HCT116 (cell line): ENCODE measurements around the gene ARHGAP11B.
"Not testable (repeated sequence)": the region's sequence is repeated elsewhere in the genome, so short reads cannot be mapped to it uniquely, and the experiment has no call there.

Experiments used
- ATAC-seq: fragments of 200-7000 bp; cut with Tn5 transposase; 2 replicates; pipeline ENCODE4 v1.9.1; 2020; ENCODE audit warnings: mild to moderate bottlenecking, moderate library complexity
- BruUV-seq: library from RNA; stranded (reverse); fragments of 400-500 nt; replicated peaks from 2 replicates; lab custom pipeline; 2021; lab: Mats Ljungman, UMichigan
- CTCF ChIA-PET: fragments of 300-600 bp; sonication (Branson Sonifier 250); formaldehyde crosslinking; loops from one replicate; lab custom pipeline; 2021; ENCODE audit warnings: antibody characterized with exemption; lab: Charles Lee
- POLR2A ChIA-PET: fragments of 300-600, 350-600 bp; sonication (Branson Sonifier 250); formaldehyde crosslinking; loops from one replicate; lab custom pipeline; 2021; ENCODE audit warnings: antibody characterized with exemption; lab: Charles Lee
- RAD21 ChIA-PET, 2 experiments: fragments of 300-600 bp; sonication (Branson Sonifier 250); formaldehyde crosslinking; loops; one replicate each; lab custom pipeline; 2023; ENCODE audit warnings: low total read pairs in 2 of 2; ENCODE audit not compliant: uncharacterized antibody in 2 of 2, unreplicated experiment in 2 of 2, low non-redundant PET in 1 of 2; lab: Charles Lee
- DNase-seq: peaks from one replicate; pipeline ENCODE4 v3.0.0-alpha.2; 2010; ENCODE audit warnings: low read depth, low spot score
- H2AFZ ChIP-seq: fragments of 200-600 bp; shearing (Covaris generic), sonication (generic); 2 replicates; pipeline ENCODE4 v1.6.1; 2017; ENCODE audit warnings: low read depth, mixed run types, mixed read lengths, antibody characterized with exemption, low read length; ENCODE audit not compliant: poor library complexity, severe bottlenecking
- H3K27ac ChIP-seq: 2 replicates; pipeline ENCODE4 v1.5.1; 2012; ENCODE audit warnings: low read depth, low read length
- H3K27me3 ChIP-seq: fragments of 200-600 bp; sonication (generic); 2 replicates; pipeline ENCODE4 v1.6.1; 2016; ENCODE audit warnings: mixed run types, low read length, mixed read lengths; ENCODE audit not compliant: insufficient read depth
- H3K36me3 ChIP-seq, 2 experiments: fragments of 200-500 bp in 1 of 2; fragments of 200-600 bp in 1 of 2; sonication (Bioruptor generic) in 1 of 2; sonication (generic) in 1 of 2; 2 replicates each; pipeline versions ENCODE4 v1.5.1 to v1.6.1; 2014 to 2016; ENCODE audit warnings: low read length in 2 of 2, inconsistent platforms in 1 of 2, mixed read lengths in 1 of 2, mixed run types in 1 of 2; ENCODE audit not compliant: insufficient read depth in 2 of 2, control insufficient read depth in 1 of 2
- H3K4me1 ChIP-seq, 2 experiments: fragments of 200-600 bp in 1 of 2; sonication (generic) in 1 of 2; 2 replicates each; pipeline versions ENCODE4 v1.5.1 to v1.6.1; 2012 to 2017; ENCODE audit warnings: low read length in 2 of 2, inconsistent platforms in 1 of 2, mild to moderate bottlenecking in 1 of 2, mixed read lengths in 1 of 2, mixed run types in 1 of 2, moderate library complexity in 1 of 2; ENCODE audit not compliant: insufficient read depth in 2 of 2, control insufficient read depth in 1 of 2
- H3K4me2 ChIP-seq: fragments of 200-600 bp; sonication (generic); 2 replicates; pipeline ENCODE4 v1.6.1; 2017; ENCODE audit warnings: mixed run types, low read length, mixed read lengths
- H3K4me3 ChIP-seq, 2 experiments: fragments of 200-600 bp in 1 of 2; sonication (generic) in 1 of 2; replicated peaks in 1 of 2; 2 replicates each; pipeline ENCODE4 v1.5.1; 2011 to 2016; ENCODE audit warnings: low read length in 2 of 2, control low read depth in 1 of 2, low read depth in 1 of 2, mild to moderate bottlenecking in 1 of 2, mixed read lengths in 1 of 2, mixed run types in 1 of 2
- H3K79me2 ChIP-seq: fragments of 200-600 bp; sonication (generic); 2 replicates; pipeline ENCODE4 v1.6.1; 2017; ENCODE audit warnings: mild to moderate bottlenecking, mixed run types, low read length, moderate library complexity, mixed read lengths; ENCODE audit not compliant: insufficient read depth
- H3K9ac ChIP-seq: fragments of 200-600 bp; sonication (generic); 2 replicates; pipeline ENCODE4 v1.6.1; 2016; ENCODE audit warnings: low read length, mixed read lengths
- H3K9me2 ChIP-seq: fragments of 200-600 bp; sonication (generic), shearing (Covaris generic); 2 replicates; pipeline ENCODE4 v1.6.1; 2017; ENCODE audit warnings: mixed run types, mild to moderate bottlenecking, moderate library complexity; ENCODE audit not compliant: insufficient read depth
- H3K9me3 ChIP-seq, 2 experiments: fragments of 200-500 bp in 1 of 2; fragments of 200-600 bp in 1 of 2; sonication (Bioruptor generic) in 1 of 2; sonication (generic) in 1 of 2; 2 replicates each; pipeline ENCODE4 v1.6.1; 2014 to 2017; ENCODE audit warnings: low read length in 2 of 2, mixed read lengths in 2 of 2, inconsistent platforms in 1 of 2, low read depth in 1 of 2, mild to moderate bottlenecking in 1 of 2, mixed run types in 1 of 2, moderate library complexity in 1 of 2; ENCODE audit not compliant: control insufficient read depth in 1 of 2, insufficient read depth in 1 of 2
- H4K20me1 ChIP-seq: fragments of 200-600 bp; sonication (generic), shearing (Covaris generic); 2 replicates; pipeline ENCODE4 v1.6.1; 2017; ENCODE audit warnings: mixed run types, mild to moderate bottlenecking, moderate library complexity; ENCODE audit not compliant: insufficient read depth
- SIN3A ChIP-seq: IDR thresholded peaks from 2 replicates; pipeline ENCODE4 v1.6.1; 2012; ENCODE audit warnings: low read depth
- intact Hi-C: fragments of 100-400 bp; cut with micrococcal nuclease; formaldehyde crosslinking; loops from 2 replicates; pipeline ENCODE4 v1.10.0; 2022

Gene ARHGAP11B

GRCh38 chr15:30626194-30626565, 252 bp downstream of the ARHGAP11B start:
- H2AFZ ChIP-seq, POLR2A ChIA-PET, H3K4me1 ChIP-seq, RAD21 ChIA-PET, H3K9me3 ChIP-seq, DNase-seq, H3K27me3 ChIP-seq, intact Hi-C loops, ATAC-seq, BruUV-seq, H4K20me1 ChIP-seq, H3K36me3 ChIP-seq, H3K9me2 ChIP-seq: not testable (repeated sequence)
- peak; percentile 23; the same call in 1 of the 2 replicates for TF ChIP-seq SIN3A
- Histone ChIP-seq H3K9ac (peak overlapping the region; percentile 85), H3K4me2 (peak overlapping the region; percentile 73), H3K4me3 (peak overlapping the region; percentile 65 to 79), H3K79me2 (peaks cover 46% of the 10 kb centered on the region), H3K27ac (peak overlapping the region; percentile 89)
- CTCF ChIA-PET: interaction anchor here (1.0 kb wide), 1 partner anchor 503 kb away, joined by 4 read pairs; no protein-coding TSS in a partner anchor

DNA sequence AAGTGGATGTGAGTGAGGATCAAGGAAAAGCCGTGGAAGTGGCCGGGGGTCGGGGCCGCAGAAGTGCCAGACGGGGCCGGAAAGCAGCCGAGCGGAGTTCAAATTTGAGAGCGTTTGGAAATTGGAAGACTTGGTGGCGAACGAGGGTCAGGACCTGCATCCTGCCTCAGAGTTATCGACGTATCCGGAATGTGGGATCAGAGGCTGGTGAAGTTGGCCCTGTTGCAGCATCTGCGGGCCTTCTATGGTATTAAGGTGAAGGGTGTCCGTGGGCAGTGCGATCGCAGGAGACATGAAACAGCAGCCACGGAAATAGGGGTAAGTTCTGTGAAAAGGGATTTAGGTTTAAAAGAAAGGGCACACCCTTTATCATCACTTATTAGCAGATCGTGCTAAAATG, 704 bp downstream of the ARHGAP11B start:
- H2AFZ ChIP-seq, POLR2A ChIA-PET, CTCF ChIA-PET, RAD21 ChIA-PET, H3K4me1 ChIP-seq, H4K20me1 ChIP-seq, H3K9me2 ChIP-seq, H3K27me3 ChIP-seq, BruUV-seq, H3K36me3 ChIP-seq, intact Hi-C loops, H3K9me3 ChIP-seq, DNase-seq: not testable (repeated sequence)
- Histone ChIP-seq H3K27ac (peak overlapping the region; percentile 89), H3K4me3 (peak overlapping the region; percentile 65 to 79), H3K79me2 (peaks cover 51% of the 10 kb centered on the region), H3K4me2 (peak overlapping the region; percentile 73), H3K9ac (peak overlapping the region; percentile 85)
- 0 out of 2 replicates have a peak, but pooled peaks have one; percentile 5 for ATAC-seq
